HFF-Myc (cell line): ENCODE data around the gene NAV2.
"Not testable (repeated sequence)": the region's sequence is repeated elsewhere in the genome, so short reads cannot be mapped to it uniquely, and the experiment has no call there.

Source experiments
- DNase-seq: peaks from one replicate; pipeline ENCODE4 v3.0.0-alpha.2; 2011; ENCODE audit warnings: low read depth; ENCODE audit errors: extremely low read depth
- H3K4me3 ChIP-seq: replicated peaks from 2 replicates; pipeline ENCODE4 v1.5.1; 2011; ENCODE audit warnings: low read depth, mild to moderate bottlenecking, control low read depth, low read length
- CTCF ChIP-seq: IDR thresholded peaks from 2 replicates; pipeline ENCODE4 v1.5.1; 2012; ENCODE audit warnings: mild to moderate bottlenecking, low read depth, low read length, control low read depth; ENCODE audit errors: missing control alignments

NAV2 gene

GRCh38 chr11:20000022-20000350, 287.3 kb downstream of the NAV2 start:
- DNase-seq, result no peak
- no peak for TF ChIP-seq CTCF
- no peak overlapping the region for H3K4me3 ChIP-seq

GRCh38 chr11:20000351-20001134, 287.9 kb downstream of the NAV2 start:
- DNase-seq, result no peak
- no peak for TF ChIP-seq CTCF
- no peak overlapping the region for H3K4me3 ChIP-seq

GRCh38 chr11:20002312-20003216, 289.9 kb downstream of the NAV2 start:
- no peak for TF ChIP-seq CTCF
- DNase-seq, result no peak
- no peak overlapping the region for H3K4me3 ChIP-seq

GRCh38 chr11:20003351-20003750, 290.7 kb downstream of the NAV2 start:
- no peak for TF ChIP-seq CTCF
- no peak for DNase-seq
- H3K4me3 ChIP-seq, result no peak overlapping the region

- no peak for DNase-seq
- H3K4me3 ChIP-seq, result no peak overlapping the region
- TF ChIP-seq CTCF, result no peak
Observed at GRCh38 chr11:20004866-20005265, 292.2 kb downstream of the NAV2 start.

GRCh38 chr11:20005747-20006146, 293.1 kb downstream of the NAV2 start:
- no peak overlapping the region for H3K4me3 ChIP-seq
- TF ChIP-seq CTCF, result no peak
- DNase-seq, result no peak

- not testable (repeated sequence) for H3K4me3 ChIP-seq, DNase-seq
Observed at GRCh38 chr11:20006618-20007017, 294.0 kb downstream of the NAV2 start.
